ENCODE results near the gene RPTOR.

The RPTOR gene

GRCh38 chr17:80868022-80868609, 323.5 kb downstream of the RPTOR start:
- no peak for TF ChIP-seq CTCF (IDR thresholded peaks at IDR 0.05; ENCODE audit: low read depth, low read length)
- DNase-seq (ENCODE audit: low read depth in 2 of 2): no peak
- H3K4me3 ChIP-seq (replicated peaks in 1 of 2; ENCODE audit: low read depth in 2 of 2, low read length in 2 of 2): no peak overlapping the region

GRCh38 chr17:80869481-80870145, 325.0 kb downstream of the RPTOR start:
- H3K4me3 ChIP-seq (replicated peaks in 1 of 2; ENCODE audit: low read depth in 2 of 2, low read length in 2 of 2): no peak overlapping the region
- no peak for TF ChIP-seq CTCF (IDR thresholded peaks at IDR 0.05; ENCODE audit: low read depth, low read length)
- no peak for DNase-seq (ENCODE audit: low read depth in 2 of 2)

- no peak overlapping the region for H3K4me3 ChIP-seq (replicated peaks in 1 of 2; ENCODE audit: low read depth in 2 of 2, low read length in 2 of 2)
- no peak for TF ChIP-seq CTCF (IDR thresholded peaks at IDR 0.05; ENCODE audit: low read depth, low read length)
- DNase-seq (ENCODE audit: low read depth in 2 of 2): no peak
Observed at GRCh38 chr17:80870401-80870800, 325.8 kb downstream of the RPTOR start.

- H3K4me3 ChIP-seq (replicated peaks in 1 of 2; ENCODE audit: low read depth in 2 of 2, low read length in 2 of 2): no peak overlapping the region
- no peak for DNase-seq (ENCODE audit: low read depth in 2 of 2)
Observed at GRCh38 chr17:80871341-80871740, 326.7 kb downstream of the RPTOR start.

GRCh38 chr17:80872001-80872500, 327.4 kb downstream of the RPTOR start:
- no peak overlapping the region for H3K4me3 ChIP-seq (replicated peaks in 1 of 2; ENCODE audit: low read depth in 2 of 2, low read length in 2 of 2)
- TF ChIP-seq CTCF (IDR thresholded peaks at IDR 0.05; ENCODE audit: low read depth, low read length): no peak
- no peak for DNase-seq (ENCODE audit: low read depth in 2 of 2)

More at GRCh38 chr17:80871341-80871740, 326.7 kb downstream of the RPTOR start:
- TF ChIP-seq CTCF (IDR thresholded peaks at IDR 0.05; ENCODE audit: low read depth, low read length): no peak

GRCh38 chr17:80872501-80873306, 328.1 kb downstream of the RPTOR start:
- H3K4me3 ChIP-seq (replicated peaks in 1 of 2; ENCODE audit: low read depth in 2 of 2, low read length in 2 of 2): no peak overlapping the region
- TF ChIP-seq CTCF (IDR thresholded peaks at IDR 0.05; ENCODE audit: low read depth, low read length): no peak
- no peak for DNase-seq (ENCODE audit: low read depth in 2 of 2)

Data from cardiac fibroblast (primary cell).